Activated naive CD8-positive, alpha-beta T cell treated with anti-CD3 and anti-CD28 coated beads, Interleukin-2, amount 50 U/mL, for 16 hours (primary cell): ENCODE data around the gene TNP2.

Experiments
- DNase-seq: peaks from one replicate; pipeline ENCODE4 v3.0.0-alpha.2; 2020; ENCODE audit warnings: low read depth, low spot score

The TNP2 gene

GRCh38 chr16:11268921-11269375 is at the start of gene TNP2:
Gene TNP2 (minus strand): TSS chr16:11269325. CDS start chr16:11269262, 63 bp downstream.
- no peak for DNase-seq

- no peak for DNase-seq
These were observed 49.7 kb upstream of the TNP2 start for GRCh38 chr16:11318817-11319216.

- no peak for DNase-seq
These were observed 47.3 kb upstream of the TNP2 start for GRCh38 chr16:11316331-11317015.

DNA sequence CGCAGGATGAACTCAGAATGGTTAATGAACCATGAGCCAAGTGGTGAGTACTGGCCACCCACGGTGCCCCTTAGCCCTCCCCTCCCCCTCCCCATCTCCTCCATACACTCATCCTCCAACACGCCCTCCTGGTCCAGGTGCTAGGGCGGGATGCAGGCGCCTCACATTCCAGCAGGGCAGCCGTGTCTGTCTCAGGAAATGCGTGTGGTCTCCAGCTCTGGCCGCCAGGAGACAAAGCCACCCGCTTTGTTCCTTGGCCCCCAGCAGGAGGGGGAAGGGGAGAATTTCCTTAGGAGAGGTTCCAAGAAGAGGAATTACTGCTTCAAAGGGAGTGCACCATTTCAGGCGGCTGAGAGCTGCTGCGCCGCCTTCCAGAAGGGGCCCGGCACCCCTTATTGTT is 46.4 kb upstream of the TNP2 start:
- DNase-seq: no peak

DNA sequence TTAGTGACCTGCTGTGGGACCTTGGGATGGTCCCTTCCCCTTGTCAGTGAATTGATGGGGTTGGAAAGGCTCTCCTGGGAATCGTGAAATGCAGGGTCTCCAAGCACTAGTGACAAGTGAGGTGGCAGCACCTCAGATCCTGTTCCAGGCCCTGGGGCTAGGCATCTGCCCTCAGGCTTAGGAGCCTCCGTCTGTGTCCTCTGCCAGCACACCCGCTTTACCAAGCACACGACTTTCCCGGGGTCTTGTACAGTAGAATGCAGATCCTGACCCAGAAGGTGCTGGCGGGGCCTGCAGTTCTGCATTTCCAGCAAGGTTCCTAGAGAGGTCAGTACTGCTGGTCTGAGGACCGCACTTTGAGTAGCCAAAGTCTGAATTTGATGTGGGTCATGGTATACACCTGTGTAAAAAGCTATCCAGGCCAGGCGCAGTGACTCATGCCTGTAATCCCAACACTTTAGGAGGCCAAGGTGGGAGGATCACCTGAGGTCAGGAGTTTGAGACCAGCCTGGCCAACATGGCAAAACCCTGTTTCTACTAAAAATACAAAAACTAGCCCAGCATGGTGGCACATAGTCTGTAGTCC is 45.3 kb upstream of the TNP2 start:
- no peak for DNase-seq

GRCh38 chr16:11313493-11314308 is 44.6 kb upstream of the TNP2 start:
- no peak for DNase-seq

GRCh38 chr16:11312718-11313492 is 43.8 kb upstream of the TNP2 start:
- DNase-seq: no peak

- no peak for DNase-seq
These were observed 42.0 kb upstream of the TNP2 start for GRCh38 chr16:11310997-11311561.

GRCh38 chr16:11310634-11310977 is 41.5 kb upstream of the TNP2 start:
- no peak for DNase-seq

DNA sequence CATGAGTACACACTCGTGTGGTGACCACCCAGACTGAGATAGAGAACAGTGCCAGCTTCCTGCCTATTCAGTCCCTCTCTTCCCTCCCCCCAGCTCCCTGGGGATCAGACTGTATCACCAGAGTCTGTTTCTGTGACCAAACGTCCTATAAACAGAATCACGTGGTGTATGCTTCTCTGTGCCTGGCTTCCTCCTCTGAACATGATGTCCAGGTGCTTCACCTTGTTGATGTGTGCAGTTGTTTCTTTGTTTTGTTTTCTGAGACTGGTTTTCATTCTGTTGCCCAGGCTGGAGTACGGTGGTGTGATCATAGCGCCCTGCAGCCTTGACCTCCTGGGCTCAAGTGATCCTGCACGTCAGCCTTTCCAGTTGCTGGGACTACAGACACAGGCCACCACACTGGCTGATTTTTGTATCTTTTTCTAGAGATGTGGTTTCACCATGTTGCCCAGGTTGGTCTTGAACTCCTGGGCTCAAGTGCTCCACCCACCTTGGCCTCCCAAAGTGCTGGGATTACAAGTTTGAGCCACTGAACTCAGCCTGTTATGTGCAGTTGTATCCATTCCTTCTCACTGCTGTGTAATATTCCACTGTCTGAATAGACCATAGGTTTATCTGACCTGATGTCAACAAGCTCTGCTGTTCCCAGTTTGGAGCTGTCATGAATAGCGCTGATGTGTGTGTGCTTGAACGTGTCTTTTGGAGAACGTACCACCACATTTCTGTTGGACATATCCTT is 40.9 kb upstream of the TNP2 start:
- no peak for DNase-seq

DNA sequence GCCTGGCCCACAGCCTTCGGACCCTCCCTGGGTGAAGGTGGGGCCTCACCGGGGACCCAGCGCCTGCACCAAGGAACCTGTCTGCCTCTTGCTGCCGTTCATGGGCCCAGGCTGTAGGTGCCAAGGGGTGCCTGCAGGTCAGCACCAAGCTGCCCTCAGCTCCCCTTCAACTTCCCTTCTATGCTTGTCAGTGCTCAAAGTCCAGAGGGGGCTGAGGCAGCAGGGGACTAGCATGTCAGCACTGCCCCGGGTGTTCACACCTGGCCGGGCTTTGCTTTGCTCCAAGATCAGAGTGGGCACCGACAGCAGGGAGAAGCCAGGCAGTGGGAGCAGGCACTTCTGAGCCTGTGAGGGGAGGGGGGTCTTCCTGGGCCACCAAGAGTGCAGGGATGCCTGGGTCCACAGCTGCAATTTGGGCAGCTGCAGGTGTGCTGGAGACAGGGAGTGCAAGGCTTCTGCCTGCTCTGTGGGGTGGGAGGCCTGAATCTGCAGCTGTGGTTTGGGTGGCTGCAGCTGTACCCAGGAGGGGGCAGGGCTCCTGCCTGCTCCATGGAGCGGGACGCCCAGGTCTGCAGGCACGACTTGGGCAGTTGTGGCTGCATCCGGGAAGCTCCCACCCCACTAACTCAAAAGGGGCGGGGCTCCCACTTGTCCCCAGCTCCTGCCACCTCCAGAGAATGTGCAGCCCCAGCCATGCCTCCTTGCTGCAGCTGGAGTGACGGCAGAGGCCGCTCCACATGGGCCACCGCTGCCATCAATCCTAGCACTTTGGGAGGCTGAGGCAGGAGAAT is 39.6 kb upstream of the TNP2 start:
- DNase-seq: no peak

- DNase-seq: no peak
These were observed 38.7 kb upstream of the TNP2 start for GRCh38 chr16:11307639-11308492.

DNA sequence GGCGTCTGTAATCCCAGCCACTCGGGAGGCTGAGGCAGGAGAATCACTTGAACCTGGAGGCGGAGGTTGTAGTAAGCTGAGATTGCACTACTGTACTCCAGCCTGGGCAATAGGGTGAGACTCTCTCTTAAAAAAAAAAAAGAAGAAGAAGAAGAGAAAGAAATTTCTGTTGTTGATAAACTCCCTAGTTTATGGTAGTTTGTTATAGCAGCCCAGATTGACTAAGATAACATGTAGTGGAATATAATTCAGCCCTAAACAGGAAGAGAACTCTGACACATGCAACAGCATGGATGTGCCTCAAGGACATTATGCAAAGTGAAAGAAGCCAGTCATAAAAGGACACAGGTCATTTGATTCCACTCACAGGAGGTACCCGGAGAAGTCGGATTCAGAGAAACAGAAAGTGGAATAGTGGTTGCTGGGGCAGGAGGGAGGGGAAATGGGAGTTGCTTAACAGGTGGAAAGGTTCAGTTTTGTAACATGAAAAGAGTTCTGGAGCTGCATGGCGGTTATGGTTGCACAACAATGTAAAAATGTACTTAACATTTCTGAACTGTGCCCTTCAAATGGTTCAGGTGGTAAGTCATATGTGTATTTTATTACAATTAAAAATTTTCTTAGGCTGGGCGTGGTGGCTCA is 38.0 kb upstream of the TNP2 start:
- no peak for DNase-seq

DNA sequence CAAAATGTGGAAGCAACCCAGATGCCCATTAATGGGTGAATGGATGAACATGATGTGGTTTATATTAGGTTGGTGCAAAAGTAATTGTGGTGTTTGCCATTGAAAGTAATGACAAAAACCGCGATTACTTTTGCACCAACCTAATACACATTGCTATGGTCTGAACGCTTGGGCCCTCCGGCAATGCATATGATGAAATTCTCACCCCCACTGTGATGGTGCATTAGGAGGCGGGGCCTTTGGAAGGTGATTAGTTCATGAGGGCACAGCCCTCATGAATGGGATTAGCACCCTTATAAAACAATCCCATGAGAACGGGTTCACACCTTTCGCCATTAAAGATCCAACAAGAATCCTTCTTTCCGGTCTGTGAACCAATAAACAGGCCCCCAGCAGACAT is 37.3 kb upstream of the TNP2 start:
- DNase-seq: no peak

GRCh38 chr16:11303405-11304138 is 34.4 kb upstream of the TNP2 start:
- DNase-seq: no peak

DNA sequence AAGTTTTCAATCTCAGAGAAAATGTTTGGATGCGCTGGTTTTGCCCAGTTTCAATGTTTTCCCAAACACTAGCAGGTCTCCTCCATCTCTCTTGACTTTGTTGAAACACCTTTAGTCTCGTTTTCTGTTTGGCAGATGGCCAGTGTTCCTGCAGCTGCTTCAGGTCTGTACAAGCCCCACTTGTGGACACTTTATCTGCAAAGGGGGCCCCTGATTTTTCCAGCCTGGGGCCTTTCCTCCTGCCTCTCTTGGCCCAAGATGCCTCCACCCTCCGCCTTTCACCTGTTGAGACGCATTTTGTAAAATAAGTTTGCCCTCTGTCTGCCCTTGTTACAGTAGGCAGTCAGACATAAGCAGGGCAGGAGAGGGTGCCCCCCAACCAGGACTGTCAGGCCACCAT is 33.9 kb upstream of the TNP2 start:
- no peak for DNase-seq

DNA sequence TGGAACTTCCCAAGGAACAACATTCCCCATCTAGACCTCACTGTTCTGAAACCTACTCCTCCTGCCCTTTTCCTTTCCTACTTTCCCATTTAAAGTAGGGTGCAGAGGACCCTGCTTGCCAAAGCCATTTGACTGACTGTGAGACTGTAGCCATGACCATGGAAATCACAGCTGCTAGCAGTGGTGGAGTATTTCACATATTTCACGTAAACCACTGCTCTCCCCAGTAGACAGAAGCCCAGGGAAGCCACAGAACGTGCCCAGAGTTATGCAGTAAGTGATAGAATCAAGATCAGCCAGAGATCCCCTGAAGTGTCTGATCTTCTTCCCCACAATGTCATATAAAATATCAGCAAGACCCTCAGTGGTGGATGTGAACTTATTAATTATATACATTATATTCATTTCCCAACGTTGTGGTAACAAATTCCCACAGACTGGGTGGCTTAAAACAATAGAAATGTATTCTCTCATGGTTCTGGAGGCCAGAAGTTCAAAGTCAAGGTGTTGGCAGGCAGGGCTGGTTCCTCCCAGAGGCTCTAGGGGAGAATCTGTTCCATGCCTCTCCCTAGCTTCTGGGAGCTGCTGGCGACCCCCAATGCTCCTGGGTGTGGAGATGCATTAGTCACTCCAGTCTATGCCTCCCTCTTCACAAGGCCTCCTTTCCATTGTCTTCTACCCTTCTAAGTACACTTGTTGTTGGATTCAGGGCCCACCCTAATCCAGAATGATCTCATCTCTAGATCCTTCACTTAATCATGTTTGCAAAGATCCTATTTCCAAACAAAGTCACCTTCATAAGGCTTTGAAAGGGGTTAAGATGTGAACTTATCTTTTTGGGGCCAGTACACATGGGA is 32.7 kb upstream of the TNP2 start:
- DNase-seq: no peak
